Measurements from ENCODE around the gene ZHX3.
"Not testable (repeated sequence)": the region's sequence is repeated elsewhere in the genome, so short reads cannot be mapped to it uniquely, and the experiment has no call there.

Gene ZHX3

GRCh38 chr20:41255655-41256054, 61.9 kb downstream of the ZHX3 start:
- DNase-seq, result no peak

DNA sequence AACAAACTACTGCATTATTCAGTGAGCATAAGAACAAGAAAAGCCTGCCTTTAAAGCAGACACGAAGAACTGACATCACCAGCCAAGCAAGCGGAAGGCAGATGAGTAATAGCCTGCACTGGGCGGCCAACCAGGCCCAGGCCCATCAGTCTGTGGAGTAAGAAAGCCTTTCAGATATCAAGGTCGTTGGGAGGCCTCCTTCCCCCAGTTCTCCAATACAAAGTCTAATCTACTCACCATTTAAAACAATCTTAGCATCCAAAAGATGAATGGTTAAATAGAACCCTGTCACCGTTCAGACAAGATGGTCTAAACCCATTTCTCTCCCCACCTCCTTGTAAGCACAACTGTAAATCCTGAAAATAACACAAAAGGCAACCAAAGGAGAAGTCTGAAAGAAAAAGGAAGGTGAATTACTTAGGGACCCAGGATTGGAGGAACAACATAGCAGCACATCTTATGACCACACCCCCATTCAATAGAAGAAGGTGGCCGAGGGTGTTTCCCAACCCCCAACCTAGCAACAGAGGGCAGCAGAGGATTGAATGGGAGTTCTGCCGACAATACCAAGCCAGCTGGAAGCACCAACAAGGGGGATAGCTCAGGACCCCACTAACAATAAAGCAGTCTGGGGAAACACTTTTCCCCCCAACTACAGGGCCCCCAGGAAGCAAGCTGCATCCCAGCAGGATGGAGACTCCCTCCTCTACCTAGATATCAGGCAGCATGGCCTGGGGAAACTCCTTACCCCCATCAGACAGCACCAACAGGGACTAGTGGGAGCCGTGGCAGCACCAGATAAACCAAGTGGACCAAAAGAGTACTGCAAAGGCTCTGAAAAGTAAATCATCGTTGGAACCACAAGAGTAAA, 67.9 kb downstream of the ZHX3 start:
- DNase-seq, result peak; percentile 63

GRCh38 chr20:41248368-41249024, 69.0 kb downstream of the ZHX3 start:
- DNase-seq, result no peak

GRCh38 chr20:41247523-41248367, 69.8 kb downstream of the ZHX3 start:
- DNase-seq, result no peak

DNA sequence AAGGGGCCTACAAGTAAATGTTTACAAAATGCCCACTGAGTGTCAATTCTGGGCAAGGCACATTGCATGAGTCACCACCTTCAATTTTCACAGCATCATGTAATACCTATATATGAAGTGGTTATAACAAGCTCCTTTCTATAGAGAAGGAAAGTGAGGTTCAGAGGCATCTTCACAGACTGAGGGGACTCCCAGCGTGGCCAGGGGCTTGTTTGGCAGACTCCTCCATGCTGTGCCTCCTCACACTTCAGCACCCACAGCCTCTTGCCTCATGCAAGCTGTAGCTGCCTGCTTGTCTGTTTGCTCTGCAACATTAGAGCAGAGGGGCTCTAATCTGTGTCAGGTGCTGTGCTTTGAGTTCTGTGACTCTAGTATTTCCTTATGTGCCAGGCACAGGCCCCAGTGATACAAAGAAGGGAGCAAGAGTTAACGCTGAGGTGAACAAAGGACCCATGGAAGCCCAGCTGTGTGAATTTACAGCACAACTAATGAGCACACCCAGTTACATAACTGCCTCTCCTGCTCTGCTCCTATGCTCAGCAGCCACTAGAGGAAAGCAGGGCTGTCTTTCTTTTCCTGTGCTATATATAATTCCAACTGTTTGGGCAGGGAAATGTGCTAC, 72.3 kb downstream of the ZHX3 start:
- DNase-seq, result no peak

GRCh38 chr20:41242807-41243206, 74.7 kb downstream of the ZHX3 start:
- no peak for DNase-seq

DNA sequence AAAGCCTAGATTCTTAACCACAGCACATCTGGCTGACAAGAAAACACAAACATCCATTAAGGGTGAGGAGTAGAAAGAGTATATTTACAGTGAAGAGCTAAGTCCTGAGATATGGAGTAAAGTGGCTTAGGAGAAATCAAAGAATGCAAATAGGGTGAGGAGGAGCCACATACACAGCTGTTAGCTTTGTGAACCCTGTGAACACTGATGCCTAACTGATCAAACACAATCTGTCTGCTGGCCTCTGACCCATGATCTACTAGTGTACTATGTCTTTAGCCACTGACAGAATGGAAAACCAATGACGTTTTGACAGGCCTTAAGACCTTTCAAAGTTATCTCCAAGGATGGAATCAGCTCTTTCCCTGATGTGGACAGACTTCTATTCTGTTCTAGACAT, 75.2 kb downstream of the ZHX3 start:
- DNase-seq, result no peak

GRCh38 chr20:41237233-41237632, 80.3 kb downstream of the ZHX3 start:
- DNase-seq, result not testable (repeated sequence)

GRCh38 chr20:41236818-41237217, 80.7 kb downstream of the ZHX3 start:
- DNase-seq, result not testable (repeated sequence)

DNA sequence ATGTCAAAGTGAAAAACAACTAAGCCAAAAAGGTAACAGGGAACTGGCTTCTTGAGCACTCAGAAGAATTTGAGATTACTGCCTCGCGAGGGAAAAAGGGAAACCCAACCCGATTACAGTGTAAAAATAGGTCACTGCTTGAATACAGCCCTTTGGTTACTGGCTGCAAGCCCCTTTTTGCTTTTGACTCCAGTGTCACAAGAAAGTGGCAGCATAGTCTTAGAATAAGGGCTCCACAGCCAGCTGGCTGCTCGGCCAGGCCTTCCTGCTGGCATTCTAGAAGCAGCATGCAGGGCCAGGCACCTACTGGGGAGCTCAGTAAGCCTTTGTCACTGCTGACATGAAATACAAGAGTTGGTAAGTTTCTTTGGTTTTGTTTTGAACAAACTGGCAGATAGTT, 83.0 kb downstream of the ZHX3 start:
- DNase-seq, result no peak

- no peak for DNase-seq
These were observed 83.5 kb downstream of the ZHX3 start for GRCh38 chr20:41234041-41234440.

GRCh38 chr20:41232973-41233926, 84.3 kb downstream of the ZHX3 start:
- DNase-seq, result no peak

- no peak for DNase-seq
These were observed 86.4 kb downstream of the ZHX3 start for GRCh38 chr20:41231136-41231535.

DNA sequence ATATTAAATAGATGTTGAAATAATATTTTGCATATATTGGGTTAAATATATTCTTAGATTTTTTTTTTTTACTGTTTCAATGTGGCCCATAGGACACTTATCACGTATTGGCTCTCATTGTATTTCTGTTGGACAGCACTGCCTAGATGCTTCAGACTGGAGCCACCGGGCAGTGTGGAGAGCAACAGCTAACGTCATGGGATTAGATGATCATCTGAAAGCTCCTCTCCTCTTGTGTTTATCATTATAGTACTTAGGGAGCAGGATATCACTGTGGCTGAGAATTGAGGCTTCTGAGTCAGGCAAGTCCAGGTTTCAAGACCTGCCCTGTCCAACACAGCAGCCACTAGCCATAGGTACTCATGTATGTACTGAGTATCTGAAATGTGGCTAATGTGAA, 87.4 kb downstream of the ZHX3 start:
- no peak for DNase-seq

DNA sequence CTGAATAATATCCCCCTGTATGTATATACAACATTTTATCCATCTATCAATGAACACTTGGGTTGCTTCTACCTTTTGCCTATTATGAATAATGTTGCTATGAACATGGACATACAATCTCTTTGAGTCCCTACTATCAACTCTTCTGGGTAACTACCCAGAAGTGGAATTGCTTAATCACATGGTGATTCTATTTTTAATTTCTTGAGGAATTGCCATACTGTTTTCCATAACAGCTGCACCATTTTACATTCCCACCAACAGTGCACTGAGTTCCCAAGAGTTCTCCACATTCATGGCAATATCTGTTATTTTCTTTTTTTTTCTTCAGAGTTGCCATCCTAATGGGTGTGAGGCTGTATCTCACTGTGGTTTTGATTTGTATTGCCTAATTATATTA, 88.3 kb downstream of the ZHX3 start:
- no peak for DNase-seq

- no peak for DNase-seq
These were observed 88.7 kb downstream of the ZHX3 start for GRCh38 chr20:41228858-41229257.

GRCh38 chr20:41226426-41226825, 91.1 kb downstream of the ZHX3 start:
- DNase-seq, result no peak

DNA sequence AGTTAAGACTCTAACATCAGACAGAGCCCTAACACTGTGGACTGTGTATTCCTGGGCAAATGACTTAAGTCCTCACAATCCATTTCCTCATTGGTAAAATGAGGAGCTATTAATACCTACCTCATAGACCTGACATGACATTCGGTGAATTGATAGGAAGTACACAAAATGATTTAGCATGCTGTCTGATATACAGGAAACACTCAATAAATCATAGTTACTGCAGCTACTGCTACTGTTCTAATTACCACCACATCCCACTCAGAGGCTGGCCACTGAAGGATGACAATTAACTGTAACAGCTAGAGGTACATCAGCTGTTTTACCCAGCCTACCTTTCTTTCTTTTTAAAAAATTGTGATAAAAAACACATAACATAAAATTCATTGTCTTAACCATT, 92.4 kb downstream of the ZHX3 start:
- no peak for DNase-seq

DNA sequence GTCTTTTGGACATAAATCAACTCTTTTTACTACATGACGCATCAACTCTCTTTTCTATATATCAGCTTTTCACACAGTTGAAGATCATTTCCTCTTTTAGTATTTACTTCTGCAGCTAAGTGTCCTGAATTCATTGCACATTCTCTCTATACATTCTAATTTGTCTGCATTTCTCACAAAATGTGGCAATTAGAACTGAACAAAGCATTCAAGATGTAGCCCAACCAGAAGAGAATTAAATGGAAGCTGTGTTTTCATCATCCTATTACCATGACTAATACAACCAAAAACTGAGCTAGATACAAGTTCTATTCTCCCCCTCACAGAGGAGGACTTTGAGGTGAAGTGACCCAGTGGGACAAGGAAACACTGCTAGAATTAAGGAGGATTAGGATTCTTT, 93.2 kb downstream of the ZHX3 start:
- no peak for DNase-seq

GRCh38 chr20:41223112-41223511, 94.4 kb downstream of the ZHX3 start:
- DNase-seq, result no peak

GRCh38 chr20:41222703-41223102, 94.8 kb downstream of the ZHX3 start:
- no peak for DNase-seq

DNA sequence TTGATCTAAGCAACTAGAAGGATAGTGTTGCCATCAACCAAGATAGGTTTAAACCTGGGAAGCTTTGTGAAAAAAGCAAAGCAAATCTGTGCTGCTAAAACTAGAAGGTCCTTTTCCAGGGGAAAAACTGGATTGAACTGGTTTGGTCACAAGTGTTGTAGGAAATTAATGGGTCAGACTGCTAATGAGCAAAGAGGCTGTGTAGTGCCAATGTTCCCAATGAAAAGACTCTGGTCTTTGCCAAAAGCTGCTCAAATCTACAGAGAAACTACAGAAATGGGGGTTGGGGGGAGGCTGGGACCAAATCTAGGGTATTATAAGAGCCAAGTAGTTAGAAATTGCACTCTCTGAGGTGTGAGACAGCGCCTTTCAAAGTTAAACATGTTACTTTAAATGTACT, 95.2 kb downstream of the ZHX3 start:
- DNase-seq, result no peak
